ENCODE data around the gene AHNAK. TPM values are rescaled to one million over a fixed set of nuclear protein-coding genes. Genes with fewer than 3 reads are reported as not detected.
A peak's percentile ranks its signal among the peaks of the same experiment; 100 is the strongest.

Gene AHNAK
- total and polyA plus RNA-seq, 2 donors (not counting 3 experiments of a cell fraction or from before 2014, with no cell fraction given), result 35.2 to 436 TPM

DNA sequence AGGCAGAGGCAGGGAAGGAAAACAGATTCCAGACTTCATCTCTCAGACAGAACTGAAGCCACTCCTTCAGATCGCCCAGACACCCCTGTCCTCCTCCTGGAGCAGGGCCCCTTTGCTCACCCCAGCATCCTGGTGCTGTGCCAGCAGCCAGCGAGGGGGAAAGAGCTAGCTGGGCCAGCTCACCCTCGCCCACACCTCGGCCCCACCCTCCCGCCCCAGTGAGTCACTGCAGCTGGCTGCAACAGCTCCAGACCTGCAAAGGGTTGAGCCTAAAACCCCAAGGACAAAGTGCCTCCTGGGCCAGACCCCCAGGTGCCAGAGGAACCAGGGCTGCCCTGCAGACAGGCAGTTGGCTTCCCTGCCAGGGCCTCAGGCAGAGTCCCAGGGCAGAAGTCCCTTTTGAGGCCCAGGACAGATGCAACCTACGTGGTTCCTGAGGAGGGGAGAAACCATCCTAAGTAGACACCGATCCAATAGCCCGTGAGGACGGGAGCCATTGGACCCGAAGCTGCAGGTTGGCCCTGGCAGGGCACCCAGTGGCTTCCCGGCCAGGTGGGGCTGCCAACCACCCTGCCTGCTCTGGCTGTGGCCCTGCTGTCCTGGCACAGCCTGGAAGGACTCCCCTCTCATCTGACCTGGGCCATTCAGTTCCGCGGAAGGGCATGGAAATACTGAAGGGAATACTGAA is 7.2 kb downstream of the AHNAK start:
- no peak for TF ChIP-seq POLR2A (IDR thresholded peaks at IDR 0.05; ENCODE audit: low read depth, low read length)
- TF ChIP-seq, protein P1, sequence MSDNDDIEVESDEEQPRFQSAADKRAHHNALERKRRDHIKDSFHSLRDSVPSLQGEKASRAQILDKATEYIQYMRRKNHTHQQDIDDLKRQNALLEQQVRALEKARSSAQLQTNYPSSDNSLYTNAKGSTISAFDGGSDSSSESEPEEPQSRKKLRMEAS (IDR thresholded peaks at IDR 0.05; ENCODE audit: insufficient read depth, insufficient read length), result no peak
- no peak for TF ChIP-seq MYC (IDR thresholded peaks at IDR 0.05; ENCODE audit: low read depth, low read length)
- TF ChIP-seq EZH2 (IDR thresholded peaks at IDR 0.05; ENCODE audit: borderline replicate concordance, low read depth, low read length, severe bottlenecking), result no peak
- TF ChIP-seq GATA2 (IDR thresholded peaks at IDR 0.05; ENCODE audit: insufficient read depth, insufficient read length, low read depth, low read length), result no peak
- no peak for TF ChIP-seq CTCF (IDR thresholded peaks at IDR 0.05; ENCODE audit: extremely low read depth in 1 of 2, insufficient read depth in 1 of 2, low read depth in 1 of 2, low read length in 2 of 2)
- TF ChIP-seq JUN (IDR thresholded peaks at IDR 0.05; ENCODE audit: borderline replicate concordance, insufficient read depth, insufficient read length, low read depth), result no peak
- TF ChIP-seq POLR2AphosphoS5 (IDR thresholded peaks at IDR 0.05; ENCODE audit: insufficient read depth, low read depth, low read length), result peak; percentile 15
- DNase-seq (ENCODE audit: low read depth, low spot score) (peak; percentile 65), FAIRE-seq (peak; percentile 71)
- CTCF ChIA-PET, result interaction anchor here (1.0 to 11.2 kb wide), 7 partner anchors 19 to 145 kb away, joined by 4 to 377 read pairs (median 10); partner anchors contain the start of gene EEF1G
- H4K20me1 ChIP-seq (replicated peaks; ENCODE audit: control insufficient read depth, extremely low read depth, insufficient read depth, low read length), result peaks cover 7% of the 10 kb centered on the region
- H3K79me2 ChIP-seq (ENCODE audit: control insufficient read depth, insufficient read depth, low read length), result peaks cover 97% of the 10 kb centered on the region
- no peaks in the 10 kb centered on the region for H3K9me1 ChIP-seq (replicated peaks; ENCODE audit: control insufficient read depth, extremely low read depth, insufficient read depth, low read length)
- H3K27ac ChIP-seq (ENCODE audit: insufficient read depth, low read depth, low read length), result peak overlapping the region; percentile 29
- peak overlapping the region; percentile 27 for H3K4me2 ChIP-seq (ENCODE audit: insufficient read depth, low read length)
- H3K36me3 ChIP-seq (ENCODE audit: control insufficient read depth in 2 of 2, extremely low read depth in 1 of 2, insufficient read depth in 2 of 2, low read length in 2 of 2), result peaks cover 7 to 15% of the 10 kb centered on the region in 2 experiments
- no peaks in the 10 kb centered on the region for H3K27me3 ChIP-seq (ENCODE audit: control insufficient read depth in 2 of 2, insufficient read depth in 2 of 2, low read length in 2 of 2)
- peaks cover 52% of the 10 kb centered on the region for H3K4me1 ChIP-seq (ENCODE audit: control insufficient read depth, extremely low read depth, insufficient read depth, low read length)
- POLR2A ChIA-PET, result interaction anchor here (0.5 to 0.9 kb wide), 4 partner anchors 21 to 724 kb away, joined by 3 to 5 read pairs (median 3); no protein-coding TSS in a partner anchor
- intact Hi-C loops (cut with micrococcal nuclease), result no loop called here
- no peak overlapping the region for H2AFZ ChIP-seq (ENCODE audit: low read depth, low read length)
- no peak overlapping the region for H3K9ac ChIP-seq (replicated peaks; ENCODE audit: extremely low read depth, insufficient read depth, low read length)
- H3K4me3 ChIP-seq (replicated peaks in 1 of 3; ENCODE audit: insufficient read depth in 1 of 3, low read depth in 1 of 3, low read length in 3 of 3), result no peak overlapping the region
- no TSS peak for BruUV-seq (replicated peaks)
- no peaks in the 10 kb centered on the region for H3K9me3 ChIP-seq (replicated peaks; ENCODE audit: control insufficient read depth, insufficient read depth, low read length)
- dilution Hi-C loops (cut with MboI; ENCODE audit: extremely low pct_ligation_motif_present, low sequenced_read_pairs), result no loop called here
